GM21529 (cell line): ENCODE results near the gene COL28A1.
"Not testable (repeated sequence)": the region's sequence is repeated elsewhere in the genome, so short reads cannot be mapped to it uniquely, and the experiment has no call there.

Experiments used
- ATAC-seq: cut with Tn5 transposase; IDR thresholded peaks from one replicate; pipeline ENCODE4 v1.9.1; 2021; ENCODE audit not compliant: unreplicated experiment

COL28A1 gene

GRCh38 chr7:7519528-7519927 is 16.1 kb downstream of the COL28A1 start:
- no peak for ATAC-seq

- no peak for ATAC-seq
Observed at GRCh38 chr7:7519056-7519455, 16.6 kb downstream of the COL28A1 start.

- ATAC-seq: no peak
Observed at GRCh38 chr7:7517754-7518153, 17.9 kb downstream of the COL28A1 start.

- ATAC-seq: no peak
Observed at GRCh38 chr7:7516662-7517061, 19.0 kb downstream of the COL28A1 start.

GRCh38 chr7:7516156-7516555 is 19.5 kb downstream of the COL28A1 start:
- no peak for ATAC-seq

- no peak for ATAC-seq
Observed at GRCh38 chr7:7512861-7513597, 22.6 kb downstream of the COL28A1 start.

- no peak for ATAC-seq
Observed at GRCh38 chr7:7510794-7511193, 24.9 kb downstream of the COL28A1 start.

GRCh38 chr7:7505915-7506314 is 29.8 kb downstream of the COL28A1 start:
- no peak for ATAC-seq

GRCh38 chr7:7504910-7505704 is 30.6 kb downstream of the COL28A1 start:
- ATAC-seq: no peak

GRCh38 chr7:7499892-7500291 is 35.8 kb downstream of the COL28A1 start:
- ATAC-seq: no peak

GRCh38 chr7:7498856-7499255 is 36.8 kb downstream of the COL28A1 start:
- ATAC-seq: no peak

- no peak for ATAC-seq
Observed at GRCh38 chr7:7496311-7496710, 39.4 kb downstream of the COL28A1 start.

- no peak for ATAC-seq
Observed at GRCh38 chr7:7495171-7495570, 40.5 kb downstream of the COL28A1 start.

- ATAC-seq: no peak
Observed at GRCh38 chr7:7491044-7491443, 44.6 kb downstream of the COL28A1 start.

GRCh38 chr7:7490003-7490402 is 45.7 kb downstream of the COL28A1 start:
- ATAC-seq: no peak

GRCh38 chr7:7489546-7489945 is 46.1 kb downstream of the COL28A1 start:
- no peak for ATAC-seq

GRCh38 chr7:7486362-7486761 is 49.3 kb downstream of the COL28A1 start:
- ATAC-seq: no peak

- no peak for ATAC-seq
Observed at GRCh38 chr7:7484072-7484471, 51.6 kb downstream of the COL28A1 start.

GRCh38 chr7:7481802-7482201 is 53.9 kb downstream of the COL28A1 start:
- no peak for ATAC-seq

- ATAC-seq: no peak
Observed at GRCh38 chr7:7479275-7479805, 56.3 kb downstream of the COL28A1 start.

GRCh38 chr7:7478569-7478968 is 57.1 kb downstream of the COL28A1 start:
- ATAC-seq: no peak

- ATAC-seq: not testable (repeated sequence)
Observed at GRCh38 chr7:7477641-7478040, 58.0 kb downstream of the COL28A1 start.
